ENCODE data around the gene FGF22. TPM values are rescaled to one million over a fixed set of nuclear protein-coding genes. Genes with fewer than 3 reads are reported as not detected.

Gene FGF22
- total and polyA plus RNA-seq, 2 of the 4 experiments (the other 2 are of a cell fraction) = 0.14 TPM; not detected in 1

- Histone ChIP-seq H2AK5ac (ENCODE audit: low read depth, low read length) (no peak overlapping the region), H3K9me3 (ENCODE audit: control insufficient read depth, insufficient read depth, low read length) (no peaks in the 10 kb centered on the region), H3K9me1 (ENCODE audit: insufficient read depth, low read length) (no peaks in the 10 kb centered on the region), H2BK5ac (ENCODE audit: low read depth, low read length, poor library complexity, severe bottlenecking) (no peak overlapping the region), H2BK15ac (ENCODE audit: low read depth, low read length) (no peak overlapping the region), H4K91ac (ENCODE audit: insufficient read depth, low read depth, low read length) (no peak overlapping the region), H3K4me2 (ENCODE audit: low read depth, low read length) (no peak overlapping the region), H3K9ac (ENCODE audit: low read depth, low read length) (no peak overlapping the region), H3K14ac (replicated peaks; ENCODE audit: low read depth, low read length) (no peak overlapping the region), H3K23ac (ENCODE audit: low read depth, low read length) (no peak overlapping the region), H3K4me3 (ENCODE audit: insufficient read depth, low read depth, low read length) (no peak overlapping the region), H3K79me1 (ENCODE audit: low read depth in 1 of 2, low read length in 2 of 2) (no peaks in the 10 kb centered on the region), H2BK20ac (ENCODE audit: low read depth, low read length) (no peak overlapping the region), H3K27me3 (ENCODE audit: control insufficient read depth, insufficient read depth, low read length) (peaks cover 26% of the 10 kb centered on the region), H4K8ac (ENCODE audit: low read depth in 2 of 2, low read length in 2 of 2) (no peak overlapping the region), H3K36me3 (ENCODE audit: control insufficient read depth, insufficient read depth, low read length) (no peaks in the 10 kb centered on the region), H3K4ac (ENCODE audit: low read depth, low read length) (no peak overlapping the region), H2BK120ac (ENCODE audit: low read depth, low read length) (no peak overlapping the region), H2AFZ (replicated peaks; ENCODE audit: low read length, poor library complexity) (no peak overlapping the region), H3K27ac (ENCODE audit: insufficient read depth, low read length) (no peak overlapping the region), H4K20me1 (ENCODE audit: insufficient read depth, low read length) (peaks cover 30% of the 10 kb centered on the region), H3K56ac (ENCODE audit: extremely low read depth, insufficient read depth, low read length) (no peak overlapping the region), H3K4me1 (ENCODE audit: control insufficient read depth, insufficient read depth, low read length) (peaks cover 1% of the 10 kb centered on the region; the same call in 1 of the 2 replicates), H2AK9ac (replicated peaks; ENCODE audit: low read depth, low read length, poor library complexity) (no peak overlapping the region), H4K5ac (ENCODE audit: low read depth, low read length) (no peak overlapping the region), H3K18ac (ENCODE audit: low read depth, low read length) (no peak overlapping the region)
- no TSS peak for BruUV-seq (replicated peaks)
- DNase-seq (no peak), ATAC-seq (ENCODE audit: low read depth) (no peak)
- dilution Hi-C loops (cut with HindIII; ENCODE audit: low sequenced_read_pairs, unreplicated experiment) = no loop called here
- ChIA-PET CTCF (no interaction called here), POLR2A (ENCODE audit: unreplicated experiment) (no interaction called here)
- in situ Hi-C loops (cut with MboI; ENCODE audit: low sequenced_read_pairs) = no loop called here
- WGBS, 2 experiments (ENCODE audit: extremely low coverage in 2 of 2, insufficient read length in 1 of 2) = 56% methylated on average over 6 of the region's 9 CpGs; no CpG with 5 or more reads in 1 of the 2 experiments
- intact Hi-C loops (cut with micrococcal nuclease) = no loop called here
- TF ChIP-seq SMC3 (IDR thresholded peaks at IDR 0.05; ENCODE audit: low read depth, low read length) (no peak), POLR2A (IDR thresholded peaks at IDR 0.05; ENCODE audit: low read depth, low read length) (no peak), RFX5 (IDR thresholded peaks at IDR 0.05; ENCODE audit: low read depth, low read length) (no peak), CHD1 (IDR thresholded peaks at IDR 0.05; ENCODE audit: low read depth, low read length) (no peak), MAFK (IDR thresholded peaks at IDR 0.05; ENCODE audit: low read depth, low read length) (no peak), NFE2L2 (IDR thresholded peaks at IDR 0.05; ENCODE audit: low read depth, low read length) (no peak), MXI1 (IDR thresholded peaks at IDR 0.05; ENCODE audit: borderline replicate concordance, low read depth, low read length) (no peak), FOS (IDR thresholded peaks at IDR 0.05; ENCODE audit: low read depth, low read length) (no peak), CEBPB (IDR thresholded peaks at IDR 0.05; ENCODE audit: low read depth, low read length) (no peak), BHLHE40 (IDR thresholded peaks at IDR 0.05; ENCODE audit: low read depth, low read length) (no peak), USF2 (IDR thresholded peaks at IDR 0.05; ENCODE audit: low read depth, low read length) (no peak), MAZ (IDR thresholded peaks at IDR 0.05; ENCODE audit: borderline replicate concordance, low read depth, low read length) (no peak), ELK1 (IDR thresholded peaks at IDR 0.05; ENCODE audit: borderline replicate concordance, low read depth, low read length) (no peak), CTCF (conservative IDR thresholded peaks at IDR 0.05; ENCODE audit: low read depth, low read length) (no peak), RCOR1 (IDR thresholded peaks at IDR 0.05; ENCODE audit: insufficient replicate concordance, low read length) (no peak), RAD21 (IDR thresholded peaks at IDR 0.05; ENCODE audit: low read length) (no peak)
Measured at GRCh38 chr19:593505-593904, 46.2 kb upstream of the FGF22 start.

All from IMR-90 (cell line).